ENCODE results near the gene PTPRK. TPM values are rescaled to one million over a fixed set of nuclear protein-coding genes. Genes with fewer than 3 reads are reported as not detected.

PTPRK gene
- total and polyA plus RNA-seq, 2 donors = 26.7 to 134 TPM

DNA sequence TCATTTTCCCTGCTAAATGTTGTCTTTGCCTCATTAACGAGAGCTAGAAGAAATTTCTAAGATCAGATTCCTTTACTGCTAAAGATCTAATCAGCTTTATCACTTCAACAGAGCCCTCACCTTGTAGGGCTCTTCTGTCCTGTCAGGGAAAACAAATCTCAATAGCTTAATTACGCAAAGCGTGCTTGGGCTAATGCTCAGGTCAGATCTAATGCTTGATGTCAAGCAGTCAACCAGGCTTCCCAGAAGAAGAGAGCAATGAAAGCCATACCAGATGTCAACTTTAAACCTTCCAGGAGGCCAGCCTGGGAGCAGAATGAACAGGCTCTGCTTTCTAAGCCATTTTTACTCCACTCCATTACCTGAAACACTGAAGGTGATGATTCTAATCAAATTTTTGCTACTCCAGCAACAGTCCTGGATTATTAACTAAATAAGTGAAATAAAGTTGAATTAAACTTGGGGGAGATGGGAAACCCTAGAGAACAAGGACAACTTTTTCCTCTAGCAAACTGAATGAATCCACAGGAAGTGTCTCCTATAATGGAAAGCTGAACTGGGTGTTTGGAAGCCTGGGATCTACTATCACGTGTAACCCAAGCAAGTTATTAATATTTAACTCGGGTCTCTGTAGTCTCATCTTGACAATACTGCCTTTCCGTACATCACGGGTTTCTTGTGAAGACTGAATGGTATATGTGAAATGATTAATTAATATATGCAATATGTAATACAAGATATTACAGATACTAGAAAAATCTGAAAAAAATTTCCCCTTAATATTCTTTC lies 273.7 kb downstream of the PTPRK start:
- no peaks in the 10 kb centered on the region for H3K4me1 ChIP-seq (ENCODE audit: insufficient read depth)
- H3K27ac ChIP-seq (ENCODE audit: low read depth) = no peak overlapping the region
- no peak for DNase-seq (ENCODE audit: extremely low spot score)
- H3K36me3 ChIP-seq (ENCODE audit: insufficient read depth) = no peaks in the 10 kb centered on the region
- 95% methylated on average over 7 of the region's 7 CpGs for WGBS
- no peak overlapping the region for H3K4me3 ChIP-seq (ENCODE audit: low read depth, low read length)

DNA sequence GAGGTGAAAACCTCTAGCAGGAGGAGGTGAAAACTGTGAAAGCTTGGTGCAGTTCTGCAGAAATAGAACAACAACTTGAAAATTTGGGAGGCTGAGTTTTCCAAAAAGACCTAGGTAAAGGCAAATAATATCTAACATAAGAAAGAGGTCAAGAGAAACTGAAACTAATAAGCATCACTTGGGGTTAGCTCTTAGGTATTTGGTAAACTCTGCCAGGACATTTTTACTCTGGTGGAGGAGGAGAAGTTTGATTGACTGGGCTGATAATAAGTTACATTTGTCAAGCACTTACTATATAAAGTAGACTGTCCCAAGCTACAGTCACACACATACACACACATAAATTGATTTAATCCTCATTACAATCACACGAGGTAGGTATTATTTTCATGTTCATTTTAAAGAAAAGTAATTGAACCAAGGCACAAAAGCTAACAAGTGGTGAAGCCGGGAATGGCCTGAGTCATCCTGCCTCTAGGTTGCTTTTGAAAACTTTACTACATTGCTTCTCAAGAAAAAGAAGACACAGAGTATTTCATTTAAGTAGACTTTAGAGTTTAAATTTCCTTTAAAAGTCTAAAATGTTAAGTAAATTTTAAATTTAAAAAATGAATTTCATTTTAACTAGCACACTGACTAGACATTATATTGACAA lies 275.5 kb downstream of the PTPRK start:
- Histone ChIP-seq H3K36me3 (ENCODE audit: insufficient read depth) (no peaks in the 10 kb centered on the region), H3K4me1 (ENCODE audit: insufficient read depth) (no peaks in the 10 kb centered on the region), H3K4me3 (ENCODE audit: low read depth, low read length) (no peak overlapping the region), H3K27ac (ENCODE audit: low read depth) (no peak overlapping the region)
- 93% methylated on average over 2 of the region's 2 CpGs for WGBS
- no peak for DNase-seq (ENCODE audit: extremely low spot score)

DNA sequence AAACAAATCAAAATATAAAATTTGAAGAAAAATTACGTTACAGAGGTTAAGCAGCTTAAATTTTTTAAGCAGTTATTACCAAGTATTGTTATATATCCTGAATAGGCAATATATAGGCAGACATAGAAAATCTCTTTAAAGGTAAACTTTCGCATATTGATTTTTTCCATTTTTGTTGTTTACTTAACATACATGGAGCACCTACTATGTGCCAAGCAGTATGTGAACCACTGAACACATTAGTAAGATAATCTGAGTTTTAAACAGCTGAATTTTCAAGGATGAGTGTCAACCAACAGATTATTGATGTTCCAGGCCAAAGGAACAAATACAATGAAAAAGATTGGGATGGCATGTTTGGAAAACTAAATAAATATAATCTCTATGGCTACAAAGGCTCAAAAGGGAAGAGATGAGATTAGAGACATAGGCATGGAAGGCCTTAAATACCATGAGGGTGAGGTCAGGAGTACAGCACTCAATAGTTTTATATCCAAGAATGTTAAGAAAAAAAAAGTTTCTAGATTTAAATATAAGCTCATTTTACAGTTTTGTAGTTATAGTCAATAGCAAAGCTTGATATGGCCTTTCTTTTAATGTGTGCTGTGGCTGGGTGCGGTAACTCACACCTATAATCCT lies 277.5 kb downstream of the PTPRK start:
- no peak overlapping the region for H3K4me3 ChIP-seq (ENCODE audit: low read depth, low read length)
- H3K27ac ChIP-seq (ENCODE audit: low read depth) = no peak overlapping the region
- DNase-seq (ENCODE audit: extremely low spot score) = no peak
- WGBS = 97% methylated on average over 3 of the region's 3 CpGs
- H3K4me1 ChIP-seq (ENCODE audit: insufficient read depth) = no peaks in the 10 kb centered on the region
- no peaks in the 10 kb centered on the region for H3K36me3 ChIP-seq (ENCODE audit: insufficient read depth)

DNA sequence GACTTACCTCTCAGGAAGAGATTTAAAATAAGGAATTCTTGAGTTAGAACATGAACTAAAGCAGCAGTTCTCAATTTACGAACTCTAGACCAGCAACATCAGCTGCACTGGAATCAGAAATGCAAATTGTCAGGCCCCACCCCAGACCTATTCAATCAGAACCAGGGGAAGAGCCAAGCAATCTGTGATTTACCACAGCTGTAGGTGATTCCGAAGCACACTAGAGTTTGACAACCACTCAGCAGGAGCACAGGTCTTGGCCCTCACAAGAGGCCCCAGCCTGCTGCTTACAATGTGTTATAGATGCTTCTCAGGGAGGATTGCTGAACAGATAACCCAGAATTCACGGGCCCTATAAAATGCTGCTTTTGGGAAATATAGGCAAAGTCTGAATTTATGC lies 279.2 kb downstream of the PTPRK start:
- no peak for DNase-seq (ENCODE audit: extremely low spot score)
- no peak overlapping the region for H3K27ac ChIP-seq (ENCODE audit: low read depth)
- WGBS = 67% methylated on average over 3 of the region's 3 CpGs

DNA sequence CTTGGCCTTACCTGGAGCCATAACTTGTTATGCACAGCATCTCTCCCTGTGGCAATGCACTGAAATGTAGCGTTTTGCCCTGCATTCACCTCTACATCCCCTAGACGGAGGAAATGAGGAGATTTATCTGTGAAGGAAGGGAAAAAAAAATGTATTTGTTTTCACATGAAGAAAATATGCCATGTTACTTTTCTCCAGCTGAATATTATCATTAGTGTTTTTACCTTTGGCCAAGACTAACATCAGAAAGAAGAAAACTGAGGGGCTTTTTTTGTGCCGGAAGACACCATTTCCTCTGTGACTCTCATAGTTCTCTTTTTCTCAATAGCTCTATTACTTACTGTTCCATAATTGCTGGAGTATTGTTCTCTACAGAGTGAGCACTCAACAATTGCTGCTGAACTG lies 280.4 kb downstream of the PTPRK start:
- Histone ChIP-seq H3K36me3 (ENCODE audit: insufficient read depth) (no peaks in the 10 kb centered on the region), H3K27ac (ENCODE audit: low read depth) (no peak overlapping the region), H3K4me3 (ENCODE audit: low read depth, low read length) (no peak overlapping the region), H3K4me1 (ENCODE audit: insufficient read depth) (no peaks in the 10 kb centered on the region)
- WGBS = 73% methylated on average over 3 of the region's 3 CpGs
- DNase-seq (ENCODE audit: extremely low spot score) = no peak

More for the DNA sequence above, 279.2 kb downstream of the PTPRK start:
- Histone ChIP-seq H3K4me1 (ENCODE audit: insufficient read depth) (no peaks in the 10 kb centered on the region), H3K4me3 (ENCODE audit: low read depth, low read length) (no peak overlapping the region), H3K36me3 (ENCODE audit: insufficient read depth) (no peaks in the 10 kb centered on the region)

DNA sequence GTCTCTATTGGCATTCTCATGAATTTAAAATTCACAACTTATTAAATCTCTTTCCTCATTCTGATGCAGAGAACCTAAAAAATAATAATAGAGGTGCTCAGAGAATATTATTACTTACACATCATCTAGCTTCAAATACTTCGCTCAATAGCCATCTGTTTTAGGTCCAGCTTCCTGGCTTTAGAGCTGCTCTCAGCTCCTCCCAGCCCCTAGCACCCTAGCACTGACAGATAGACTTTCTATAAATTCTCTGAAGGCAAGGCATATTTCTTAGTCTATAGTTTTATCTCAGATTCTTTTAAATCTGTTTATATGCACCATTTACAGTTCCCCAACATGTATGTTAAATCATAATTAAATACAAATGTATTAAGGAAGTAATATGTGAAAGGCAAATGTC lies 281.3 kb downstream of the PTPRK start:
- Histone ChIP-seq H3K36me3 (ENCODE audit: insufficient read depth) (no peaks in the 10 kb centered on the region), H3K4me1 (ENCODE audit: insufficient read depth) (no peaks in the 10 kb centered on the region), H3K4me3 (ENCODE audit: low read depth, low read length) (no peak overlapping the region), H3K27ac (ENCODE audit: low read depth) (no peak overlapping the region)
- WGBS = 93% methylated on average over 1 of the region's 1 CpG
- no peak for DNase-seq (ENCODE audit: extremely low spot score)

DNA sequence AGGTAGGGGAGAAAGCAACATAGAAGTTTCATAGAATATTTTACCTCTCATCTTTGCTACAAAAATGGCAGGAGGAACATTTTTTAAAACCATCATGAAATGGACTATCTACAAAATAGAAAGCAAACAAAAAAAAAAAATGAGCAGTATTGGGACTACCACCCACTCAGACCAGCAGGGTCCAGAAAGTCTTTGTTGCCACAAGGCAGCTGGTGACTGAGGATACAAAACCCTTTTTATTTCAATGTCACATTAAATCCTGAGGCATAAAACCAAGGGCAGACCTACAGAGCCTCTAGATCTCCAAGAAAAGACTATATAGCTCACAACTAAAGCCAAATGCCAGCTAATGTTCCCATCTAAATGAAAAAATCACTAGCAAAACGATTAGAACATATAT lies 282.2 kb downstream of the PTPRK start:
- Histone ChIP-seq H3K27ac (ENCODE audit: low read depth) (no peak overlapping the region), H3K4me1 (ENCODE audit: insufficient read depth) (no peaks in the 10 kb centered on the region), H3K36me3 (ENCODE audit: insufficient read depth) (no peaks in the 10 kb centered on the region), H3K4me3 (ENCODE audit: low read depth, low read length) (no peak overlapping the region)
- DNase-seq (ENCODE audit: extremely low spot score) = no peak
- 87% methylated on average over 1 of the region's 1 CpG for WGBS

DNA sequence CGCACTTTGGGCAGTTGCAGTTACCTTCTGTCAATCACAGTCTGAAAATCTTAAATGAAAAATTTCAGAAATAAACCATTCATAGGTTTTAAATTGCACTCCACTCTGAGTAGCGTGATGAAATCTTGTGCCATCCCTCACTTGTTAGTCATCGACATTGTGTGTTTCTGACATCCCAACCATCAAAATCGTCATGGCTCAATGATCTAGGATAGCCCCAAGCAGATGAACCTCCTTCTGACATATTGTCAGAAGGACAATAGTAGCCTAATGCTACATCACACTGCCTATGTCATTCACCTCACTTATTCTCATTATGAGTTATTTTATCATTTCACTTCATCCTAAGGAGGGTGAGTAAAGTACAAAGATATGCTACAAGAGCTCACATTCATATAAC lies 284.8 kb downstream of the PTPRK start:
- 95% methylated on average over 4 of the region's 4 CpGs for WGBS
- no peaks in the 10 kb centered on the region for H3K36me3 ChIP-seq (ENCODE audit: insufficient read depth)
- H3K4me3 ChIP-seq (ENCODE audit: low read depth, low read length) = no peak overlapping the region
- no peak for DNase-seq (ENCODE audit: extremely low spot score)
- no peak overlapping the region for H3K27ac ChIP-seq (ENCODE audit: low read depth)
- H3K4me1 ChIP-seq (ENCODE audit: insufficient read depth) = no peaks in the 10 kb centered on the region

DNA sequence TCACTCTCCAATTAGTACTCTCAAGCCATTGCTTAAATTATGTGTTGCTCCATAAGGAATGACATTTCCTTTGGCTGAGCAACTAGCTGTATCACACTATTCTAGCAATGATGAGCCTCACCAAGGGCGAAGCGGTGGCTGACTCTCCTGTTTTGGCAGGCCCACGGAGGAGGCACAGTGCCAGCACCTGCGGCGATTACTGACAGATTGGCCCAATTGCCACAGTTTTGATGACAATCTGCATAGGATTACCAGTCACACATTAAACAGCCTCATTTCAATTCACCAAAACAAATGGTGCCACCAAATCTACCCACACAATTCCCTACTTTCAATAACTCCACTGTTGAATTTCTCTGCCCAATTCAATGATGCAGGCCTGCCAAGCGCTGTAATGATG lies 286.9 kb downstream of the PTPRK start:
- no peaks in the 10 kb centered on the region for H3K4me1 ChIP-seq (ENCODE audit: insufficient read depth)
- WGBS = 96% methylated on average over 6 of the region's 6 CpGs
- DNase-seq (ENCODE audit: extremely low spot score) = no peak
- no peaks in the 10 kb centered on the region for H3K36me3 ChIP-seq (ENCODE audit: insufficient read depth)
- H3K4me3 ChIP-seq (ENCODE audit: low read depth, low read length) = no peak overlapping the region
- H3K27ac ChIP-seq (ENCODE audit: low read depth) = no peak overlapping the region

DNA sequence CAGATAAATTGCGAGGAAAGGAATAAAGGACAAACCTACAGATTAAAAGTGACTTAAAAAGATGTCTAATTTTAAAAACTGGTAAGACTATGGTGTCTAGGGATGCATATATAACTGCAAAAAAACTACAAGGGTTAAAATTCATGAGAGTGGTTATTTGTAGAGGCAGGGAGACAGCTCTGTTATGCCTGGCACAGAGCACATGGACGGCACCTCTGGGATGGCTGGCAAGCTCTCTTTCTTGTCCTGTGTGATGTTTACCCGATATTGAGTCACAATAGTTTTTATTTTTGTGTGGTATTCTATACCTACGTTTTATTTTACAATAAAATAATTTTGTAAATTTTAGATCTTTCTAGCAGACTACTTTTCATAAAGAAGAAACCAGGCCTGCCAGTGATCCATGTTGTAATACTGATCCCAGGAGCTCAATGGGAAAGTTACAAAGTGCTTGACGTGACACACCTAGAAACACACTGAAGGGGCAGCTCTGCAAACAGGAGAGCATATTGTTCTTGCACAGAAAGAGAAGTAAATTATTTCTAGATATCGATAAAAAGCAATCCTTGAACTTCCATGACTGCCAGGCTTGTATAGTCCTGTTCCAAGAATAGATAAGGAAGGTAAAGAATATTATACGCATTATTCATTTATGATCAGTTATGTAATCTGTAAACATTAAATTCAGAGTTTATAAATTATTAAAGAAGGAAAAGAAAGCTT lies 290.0 kb downstream of the PTPRK start:
- Histone ChIP-seq H3K4me1 (ENCODE audit: insufficient read depth) (no peaks in the 10 kb centered on the region), H3K4me3 (ENCODE audit: low read depth, low read length) (no peak overlapping the region), H3K27ac (ENCODE audit: low read depth) (no peak overlapping the region), H3K36me3 (ENCODE audit: insufficient read depth) (no peaks in the 10 kb centered on the region)
- DNase-seq (ENCODE audit: extremely low spot score) = no peak
- WGBS = 80% methylated on average over 7 of the region's 7 CpGs

DNA sequence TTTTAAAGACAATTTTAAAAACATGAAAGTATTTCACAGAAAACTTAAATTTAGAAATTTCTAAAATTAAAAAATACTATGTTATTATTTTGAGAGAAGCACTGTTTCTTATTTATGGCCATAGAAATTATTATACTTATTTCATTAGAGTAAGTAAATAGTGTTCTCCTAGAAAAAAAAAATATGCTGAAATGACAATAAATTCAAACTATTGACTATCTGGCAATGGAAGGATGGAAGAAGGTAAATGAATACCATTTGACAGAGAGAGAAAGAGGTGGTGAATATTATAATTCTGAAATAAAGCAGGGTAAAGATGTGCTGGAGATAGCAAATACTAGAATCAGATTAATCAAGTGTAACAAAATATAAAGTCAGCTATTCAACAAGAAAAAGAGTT lies 294.8 kb downstream of the PTPRK start:
- H3K27ac ChIP-seq (ENCODE audit: low read depth) = no peak overlapping the region
- no peak for DNase-seq (ENCODE audit: extremely low spot score)
- no peaks in the 10 kb centered on the region for H3K4me1 ChIP-seq (ENCODE audit: insufficient read depth)
- no peaks in the 10 kb centered on the region for H3K36me3 ChIP-seq (ENCODE audit: insufficient read depth)
- H3K4me3 ChIP-seq (ENCODE audit: low read depth, low read length) = no peak overlapping the region

DNA sequence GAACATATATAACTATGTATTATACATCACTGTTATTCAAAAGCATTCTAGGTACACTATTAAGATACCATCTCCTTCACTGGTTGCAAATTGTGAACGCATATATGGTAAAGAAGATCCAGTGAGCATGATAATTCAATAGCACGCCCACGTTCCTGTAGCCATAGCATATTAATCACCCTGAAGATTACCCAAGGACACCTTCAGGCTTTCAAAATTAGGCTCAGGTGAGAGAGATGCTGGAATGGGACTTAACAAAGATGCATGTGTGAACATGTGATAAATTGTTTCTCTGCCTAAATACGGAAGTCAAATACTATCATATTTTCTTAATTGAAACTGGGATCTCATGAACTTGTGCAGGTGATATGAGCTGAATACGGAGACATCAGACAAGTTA lies 303.5 kb downstream of the PTPRK start:
- Histone ChIP-seq H3K36me3 (ENCODE audit: insufficient read depth) (no peaks in the 10 kb centered on the region), H3K4me1 (ENCODE audit: insufficient read depth) (no peaks in the 10 kb centered on the region), H3K4me3 (ENCODE audit: low read depth, low read length) (no peak overlapping the region), H3K27ac (ENCODE audit: low read depth) (no peak overlapping the region)
- WGBS = 94% methylated on average over 5 of the region's 5 CpGs
- no peak for DNase-seq (ENCODE audit: extremely low spot score)

DNA sequence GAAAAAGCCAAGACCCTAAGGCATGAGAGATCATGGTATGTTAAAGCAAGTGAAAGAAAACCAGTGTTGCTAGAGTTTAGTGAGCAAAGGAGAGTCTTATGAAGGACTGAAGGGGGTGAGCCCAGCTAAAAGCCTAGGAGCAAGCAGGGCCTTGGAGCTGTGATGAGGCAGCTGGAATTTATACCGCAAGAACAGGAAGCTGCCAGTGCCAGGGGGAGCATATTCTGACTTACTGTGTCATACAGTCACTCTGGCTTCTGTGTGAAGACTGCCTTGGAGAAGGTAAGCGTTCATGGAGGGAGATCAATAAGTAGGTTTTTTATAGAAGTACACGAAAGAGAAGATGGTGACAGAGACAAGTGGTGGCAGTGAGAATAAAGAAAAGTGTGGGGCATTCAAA lies 310.6 kb downstream of the PTPRK start:
- Histone ChIP-seq H3K36me3 (ENCODE audit: insufficient read depth) (no peaks in the 10 kb centered on the region), H3K27ac (ENCODE audit: low read depth) (no peak overlapping the region), H3K4me1 (ENCODE audit: insufficient read depth) (no peaks in the 10 kb centered on the region), H3K4me3 (ENCODE audit: low read depth, low read length) (no peak overlapping the region)
- DNase-seq (ENCODE audit: extremely low spot score) = no peak
- 70% methylated on average over 3 of the region's 3 CpGs for WGBS

All from urinary bladder (tissue), 4 donors.